Hepatocyte (in vitro differentiated cells): ENCODE measurements around the gene ATP8A1. TPM values are rescaled to one million over a fixed set of nuclear protein-coding genes. Genes with fewer than 3 reads are reported as not detected.

ENCODE experiments used
- DNase-seq: peaks from one replicate; pipeline ENCODE4 v3.0.0-alpha.2; 2016; ENCODE audit warnings: low spot score
- H2AFZ ChIP-seq: fragments of 200-600 bp; sonication (generic); 2 replicates; pipeline ENCODE4 v1.6.0; 2016; ENCODE audit warnings: antibody characterized with exemption, mild to moderate bottlenecking
- H3K27ac ChIP-seq: fragments of 200-600 bp; sonication (generic); 2 replicates; pipeline ENCODE4 v1.5.1; 2016; ENCODE audit warnings: mild to moderate bottlenecking
- H3K27me3 ChIP-seq: fragments of 200-600 bp; sonication (generic); 2 replicates; pipeline ENCODE4 v1.6.1; 2016
- H3K36me3 ChIP-seq: fragments of 200-600 bp; sonication (generic); replicated peaks from 2 replicates; pipeline ENCODE4 v1.5.1; 2016; ENCODE audit warnings: low read depth; ENCODE audit not compliant: insufficient read depth
- H3K4me1 ChIP-seq: fragments of 200-600 bp; sonication (generic); 2 replicates; pipeline ENCODE4 v1.5.1; 2016; ENCODE audit warnings: mild to moderate bottlenecking, moderate library complexity; ENCODE audit not compliant: insufficient read depth
- H3K4me2 ChIP-seq: fragments of 200-600 bp; sonication (generic); 2 replicates; pipeline ENCODE4 v1.6.0; 2016
- H3K4me3 ChIP-seq: fragments of 200-600 bp; sonication (generic); 2 replicates; pipeline ENCODE4 v1.5.1; 2016; ENCODE audit warnings: mild to moderate bottlenecking
- H3K79me2 ChIP-seq: fragments of 200-600 bp; sonication (generic); 2 replicates; pipeline ENCODE4 v1.6.0; 2017; ENCODE audit warnings: mild to moderate bottlenecking
- H3K9me2 ChIP-seq: fragments of 200-600 bp; sonication (generic); replicated peaks from 2 replicates; pipeline ENCODE4 v1.6.0; 2017; ENCODE audit warnings: mild to moderate bottlenecking; ENCODE audit not compliant: insufficient read depth
- H3K9me3 ChIP-seq: fragments of 200-600 bp; sonication (generic); 2 replicates; pipeline ENCODE4 v1.5.1; 2016; ENCODE audit warnings: low read depth, mild to moderate bottlenecking
- H4K20me1 ChIP-seq: fragments of 200-600 bp; sonication (generic); 2 replicates; pipeline ENCODE4 v1.6.0; 2016; ENCODE audit warnings: mild to moderate bottlenecking; ENCODE audit not compliant: insufficient read depth, poor library complexity, severe bottlenecking
- EZH2 ChIP-seq: fragments of 200-600 bp; sonication (generic); IDR thresholded peaks from 2 replicates; pipeline ENCODE4 v1.6.1; 2016; ENCODE audit warnings: antibody characterized with exemption, mild to moderate bottlenecking, borderline replicate concordance
- EZH2phosphoT487 ChIP-seq: fragments of 200-600 bp; sonication (generic); IDR thresholded peaks from one replicate; pipeline ENCODE4 v1.6.1; 2018; ENCODE audit warnings: antibody characterized with exemption, mild to moderate bottlenecking, low read depth, moderate library complexity; ENCODE audit not compliant: unreplicated experiment, severe bottlenecking
- WGBS: methylation state at CpG from one replicate; pipeline ENCODE4 v1.1.6; 2016; ENCODE audit warnings: low lambda C conversion rate; ENCODE audit errors: missing lambda C conversion rate; 5-methylcytosine and 5-hydroxymethylcytosine counted together
- polyA plus RNA-seq: library from polyadenylated mRNA; unstranded; fragments of >200 nt; fragmentation: Nextera tagmentation; extraction: Ambion mirVana; gene quantifications from 2 replicates; pipeline ENCODE4 v1.2.1, GENCODE V29; 2016
- total RNA-seq: library from RNA; depleted of rRNA; stranded (reverse); fragments of >200 nt; gene quantifications from 2 replicates; pipeline ENCODE4 v1.2.3, GENCODE V29; 2014
- TF ChIP-seq, protein P1 (sequence below): fragments of 200-600 bp; sonication (generic); IDR thresholded peaks from 2 replicates; pipeline ENCODE4 v1.5.1; 2016; ENCODE audit warnings: antibody characterized with exemption, mild to moderate bottlenecking; ENCODE audit not compliant: poor library complexity

Gene ATP8A1
- total and polyA plus RNA-seq, 2 experiments from 2014 or later, result 3.3 to 42.1 TPM

DNA sequence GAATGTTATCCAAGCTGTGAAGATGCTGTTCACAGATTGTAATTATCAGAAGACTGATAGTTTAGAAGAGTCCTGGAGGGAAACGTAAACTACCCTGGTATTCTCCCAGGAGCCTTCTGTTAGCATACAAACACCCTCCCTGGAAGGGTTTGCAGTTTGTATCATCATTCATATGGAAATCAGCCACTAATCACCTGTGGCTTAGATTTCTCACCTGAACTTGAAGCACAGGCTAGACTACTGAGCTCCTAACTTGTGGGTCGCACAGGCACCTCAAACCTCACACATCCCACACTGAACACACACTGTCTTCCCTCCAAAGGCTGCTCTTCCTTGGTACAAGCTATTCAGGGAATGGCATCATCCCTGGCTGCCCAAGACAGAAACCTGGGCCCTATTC lies 228.9 kb downstream of the ATP8A1 start:
- TF ChIP-seq EZH2 (no peak), EZH2phosphoT487 (no peak)
- TF ChIP-seq, protein P1, sequence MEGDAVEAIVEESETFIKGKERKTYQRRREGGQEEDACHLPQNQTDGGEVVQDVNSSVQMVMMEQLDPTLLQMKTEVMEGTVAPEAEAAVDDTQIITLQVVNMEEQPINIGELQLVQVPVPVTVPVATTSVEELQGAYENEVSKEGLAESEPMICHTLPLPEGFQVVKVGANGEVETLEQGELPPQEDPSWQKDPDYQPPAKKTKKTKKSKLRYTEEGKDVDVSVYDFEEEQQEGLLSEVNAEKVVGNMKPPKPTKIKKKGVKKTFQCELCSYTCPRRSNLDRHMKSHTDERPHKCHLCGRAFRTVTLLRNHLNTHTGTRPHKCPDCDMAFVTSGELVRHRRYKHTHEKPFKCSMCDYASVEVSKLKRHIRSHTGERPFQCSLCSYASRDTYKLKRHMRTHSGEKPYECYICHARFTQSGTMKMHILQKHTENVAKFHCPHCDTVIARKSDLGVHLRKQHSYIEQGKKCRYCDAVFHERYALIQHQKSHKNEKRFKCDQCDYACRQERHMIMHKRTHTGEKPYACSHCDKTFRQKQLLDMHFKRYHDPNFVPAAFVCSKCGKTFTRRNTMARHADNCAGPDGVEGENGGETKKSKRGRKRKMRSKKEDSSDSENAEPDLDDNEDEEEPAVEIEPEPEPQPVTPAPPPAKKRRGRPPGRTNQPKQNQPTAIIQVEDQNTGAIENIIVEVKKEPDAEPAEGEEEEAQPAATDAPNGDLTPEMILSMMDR, result no peak
- Histone ChIP-seq H3K79me2 (no peaks in the 10 kb centered on the region), H3K27ac (no peak overlapping the region), H2AFZ (no peak overlapping the region), H3K9me3 (no peaks in the 10 kb centered on the region), H3K4me2 (no peak overlapping the region), H3K27me3 (no peaks in the 10 kb centered on the region), H3K4me1 (no peaks in the 10 kb centered on the region), H3K36me3 (no peaks in the 10 kb centered on the region), H3K4me3 (no peak overlapping the region), H3K9me2 (no peaks in the 10 kb centered on the region), H4K20me1 (no peaks in the 10 kb centered on the region)
- WGBS, result 57% methylated on average over 2 of the region's 2 CpGs
- no peak for DNase-seq

DNA sequence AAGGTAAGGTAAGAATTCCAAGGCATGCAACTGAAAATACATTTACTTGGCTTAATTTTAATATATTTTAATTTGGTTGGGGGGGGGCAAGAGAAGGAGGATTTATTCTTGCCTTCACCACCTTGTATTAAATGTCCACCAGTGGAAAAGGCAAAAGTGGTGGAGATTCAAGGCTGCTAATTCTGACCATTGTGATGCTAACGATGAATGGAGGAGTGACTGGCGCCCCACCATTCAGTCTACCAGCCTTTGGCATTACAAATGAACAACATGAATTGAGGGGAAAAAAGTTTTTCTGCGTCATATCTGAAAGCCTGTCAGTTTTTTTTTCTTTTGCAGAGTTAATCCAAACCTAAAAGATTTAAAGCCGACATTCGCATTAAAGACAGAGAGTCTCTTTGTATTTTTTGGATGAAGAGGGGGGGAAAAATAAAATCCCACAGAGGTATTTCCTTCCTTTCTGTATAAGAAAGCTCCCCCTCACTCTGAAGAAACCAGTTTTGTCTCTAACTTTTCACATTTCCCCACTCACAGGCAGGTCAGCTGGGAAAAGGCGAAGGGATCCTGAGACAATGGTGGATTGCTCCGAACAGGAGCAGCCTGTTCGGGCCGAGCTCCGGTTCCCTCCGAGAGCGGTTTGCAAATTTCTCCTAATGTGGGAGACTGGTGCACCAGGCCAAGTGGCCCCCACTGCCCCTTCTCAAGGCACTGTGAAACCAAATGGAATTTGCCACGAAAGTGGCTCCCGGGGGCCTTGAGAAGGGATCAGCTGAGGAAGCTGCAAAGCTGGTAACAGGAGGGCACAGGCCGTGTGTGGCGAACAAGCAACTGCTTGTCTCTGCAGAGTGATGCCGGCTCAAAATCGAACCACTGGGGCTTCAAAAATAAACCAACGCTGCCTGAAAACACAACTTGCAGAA lies 231.5 kb downstream of the ATP8A1 start:
- Histone ChIP-seq H3K9me2 (no peaks in the 10 kb centered on the region), H3K4me2 (no peak overlapping the region), H3K36me3 (no peaks in the 10 kb centered on the region), H3K4me1 (no peaks in the 10 kb centered on the region), H2AFZ (no peak overlapping the region), H3K9me3 (no peaks in the 10 kb centered on the region), H3K79me2 (no peaks in the 10 kb centered on the region), H3K27ac (no peak overlapping the region), H4K20me1 (no peaks in the 10 kb centered on the region), H3K4me3 (no peak overlapping the region), H3K27me3 (no peaks in the 10 kb centered on the region)
- TF ChIP-seq, protein P1, result no peak
- TF ChIP-seq EZH2phosphoT487 (no peak), EZH2 (no peak)
- DNase-seq, result no peak
- 85% methylated on average over 19 of the region's 19 CpGs for WGBS

DNA sequence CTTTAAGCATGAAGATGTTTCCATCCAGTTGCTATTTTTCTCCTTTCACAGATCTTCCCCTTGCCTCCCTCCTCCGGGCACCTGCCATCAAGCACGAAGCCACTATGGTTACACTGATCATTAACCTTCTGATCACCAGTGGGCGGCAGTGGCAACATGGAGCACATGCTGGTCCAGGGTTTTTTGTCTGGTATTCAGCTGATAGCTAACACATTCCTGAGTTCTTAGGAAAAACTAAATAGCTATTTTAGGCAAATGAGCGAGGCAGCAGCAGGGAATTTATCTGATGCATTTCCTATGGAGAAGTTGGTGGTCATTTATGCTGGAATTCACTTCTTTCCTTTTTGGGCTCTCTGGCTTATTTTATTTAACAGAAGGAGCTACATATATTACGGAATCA lies 236.8 kb downstream of the ATP8A1 start:
- H3K79me2 ChIP-seq, result no peaks in the 10 kb centered on the region
- H3K27me3 ChIP-seq, result no peaks in the 10 kb centered on the region
- H3K4me2 ChIP-seq, result no peak overlapping the region
- no peak overlapping the region for H2AFZ ChIP-seq
- no peaks in the 10 kb centered on the region for H4K20me1 ChIP-seq
- no peaks in the 10 kb centered on the region for H3K36me3 ChIP-seq
- no peak overlapping the region for H3K27ac ChIP-seq
- 87% methylated on average over 5 of the region's 5 CpGs for WGBS
- TF ChIP-seq EZH2, result no peak
- no peak for TF ChIP-seq EZH2phosphoT487
- TF ChIP-seq, protein P1, result no peak
- no peaks in the 10 kb centered on the region for H3K9me3 ChIP-seq
- no peak for DNase-seq
- no peak overlapping the region for H3K4me3 ChIP-seq
- H3K4me1 ChIP-seq, result no peaks in the 10 kb centered on the region
- no peaks in the 10 kb centered on the region for H3K9me2 ChIP-seq
